ENCODE measurements around the gene TRAF7.
A peak's percentile ranks its signal among the peaks of the same experiment; 100 is the strongest.

TRAF7 gene

GRCh38 chr16:2216330-2216729 lies 60.7 kb downstream of the TRAF7 start:
- no peak for DNase-seq (ENCODE audit: low read depth, low spot score)

GRCh38 chr16:2223221-2223941 lies 67.8 kb downstream of the TRAF7 start, which contains the start of gene E4F1:
TSS of gene E4F1 (plus strand) at chr16:2223591. CDS start at chr16:2223614, 23 bp downstream.
- DNase-seq (ENCODE audit: low read depth, low spot score) = peak; percentile 100

GRCh38 chr16:2223942-2224486 lies 68.4 kb downstream of the TRAF7 start:
- DNase-seq (ENCODE audit: low read depth, low spot score) = peak; percentile 70

- no peak for DNase-seq (ENCODE audit: low read depth, low spot score)
Observed at GRCh38 chr16:2226245-2226793, 70.7 kb downstream of the TRAF7 start.

GRCh38 chr16:2226918-2227317 lies 71.3 kb downstream of the TRAF7 start:
- DNase-seq (ENCODE audit: low read depth, low spot score) = no peak
